Neural crest cell (in vitro differentiated cells): ENCODE data around the gene DIAPH2. TPM values are rescaled to one million over a fixed set of nuclear protein-coding genes. Genes with fewer than 3 reads are reported as not detected.

Experiments
- DNase-seq: peaks from one replicate; pipeline ENCODE4 v3.0.0; 2021; ENCODE audit warnings: low read depth, mixed read lengths, low spot score
- H3K27ac Mint-ChIP-seq: one replicate; pipeline ENCODE4 v1.8.0; 2021; ENCODE audit warnings: mild to moderate bottlenecking, mixed read lengths; ENCODE audit not compliant: unreplicated experiment
- H3K27me3 Mint-ChIP-seq: 2 replicates; pipeline ENCODE4 v1.8.0; 2021; ENCODE audit warnings: low read depth, mild to moderate bottlenecking, mixed read lengths
- H3K36me3 Mint-ChIP-seq: 2 replicates; pipeline ENCODE4 v1.8.0; 2021; ENCODE audit warnings: low read depth, mild to moderate bottlenecking, mixed read lengths
- H3K4me1 Mint-ChIP-seq: 2 replicates; pipeline ENCODE4 v1.8.0; 2021; ENCODE audit warnings: mixed read lengths
- H3K4me3 Mint-ChIP-seq: one replicate; pipeline ENCODE4 v1.8.0; 2021; ENCODE audit warnings: mild to moderate bottlenecking, mixed read lengths
- H3K9me3 Mint-ChIP-seq: 2 replicates; pipeline ENCODE4 v1.8.0; 2021; ENCODE audit warnings: mixed read lengths
- CTCF ChIP-seq: fragments of 200-600 bp; sonication (generic); conservative IDR thresholded peaks from 2 replicates; pipeline ENCODE4 v1.5.0; 2021; ENCODE audit warnings: antibody characterized with exemption, mild to moderate bottlenecking
- total RNA-seq: library from RNA; stranded (reverse); gene quantifications from 2 replicates; pipeline ENCODE4 v1.2.1, GENCODE V29; 2021

Gene DIAPH2
- total RNA-seq, 1 donor from 2014 or later = 8.4 TPM

GRCh38 chrX:96692890-96693289, 8.2 kb downstream of the DIAPH2 start:
- no peak for DNase-seq
- no peaks in the 10 kb centered on the region for H3K9me3 Mint-ChIP-seq
- H3K27me3 Mint-ChIP-seq = no peaks in the 10 kb centered on the region
- H3K4me3 Mint-ChIP-seq = no peak overlapping the region
- no peak for TF ChIP-seq CTCF
- H3K27ac Mint-ChIP-seq = no peak overlapping the region
- H3K36me3 Mint-ChIP-seq = no peaks in the 10 kb centered on the region
- no peaks in the 10 kb centered on the region for H3K4me1 Mint-ChIP-seq

GRCh38 chrX:96693407-96693806, 8.8 kb downstream of the DIAPH2 start:
- Mint-ChIP-seq H3K36me3 (no peaks in the 10 kb centered on the region), H3K9me3 (no peaks in the 10 kb centered on the region), H3K27ac (no peak overlapping the region), H3K27me3 (no peaks in the 10 kb centered on the region), H3K4me1 (no peaks in the 10 kb centered on the region), H3K4me3 (no peak overlapping the region)
- DNase-seq = no peak
- no peak for TF ChIP-seq CTCF

GRCh38 chrX:96696462-96696861, 11.8 kb downstream of the DIAPH2 start:
- Mint-ChIP-seq H3K4me1 (no peaks in the 10 kb centered on the region), H3K36me3 (no peaks in the 10 kb centered on the region), H3K27me3 (no peaks in the 10 kb centered on the region), H3K4me3 (no peak overlapping the region), H3K27ac (no peak overlapping the region), H3K9me3 (no peaks in the 10 kb centered on the region)
- TF ChIP-seq CTCF = no peak
- no peak for DNase-seq

- Mint-ChIP-seq H3K36me3 (no peaks in the 10 kb centered on the region), H3K4me3 (no peak overlapping the region), H3K27ac (no peak overlapping the region), H3K4me1 (no peaks in the 10 kb centered on the region), H3K27me3 (no peaks in the 10 kb centered on the region), H3K9me3 (peaks cover 2% of the 10 kb centered on the region)
- no peak for DNase-seq
- no peak for TF ChIP-seq CTCF
Observed at GRCh38 chrX:96700625-96701024, 16.0 kb downstream of the DIAPH2 start.

- H3K4me1 Mint-ChIP-seq = peaks cover 6% of the 10 kb centered on the region
- H3K27me3 Mint-ChIP-seq = no peaks in the 10 kb centered on the region
- H3K27ac Mint-ChIP-seq = no peak overlapping the region
- TF ChIP-seq CTCF = no peak
- DNase-seq = no peak
- peaks cover 6% of the 10 kb centered on the region for H3K9me3 Mint-ChIP-seq
- H3K36me3 Mint-ChIP-seq = no peaks in the 10 kb centered on the region
- no peak overlapping the region for H3K4me3 Mint-ChIP-seq
Observed at GRCh38 chrX:96703379-96703778, 18.7 kb downstream of the DIAPH2 start.

GRCh38 chrX:96703816-96704215, 19.2 kb downstream of the DIAPH2 start:
- no peak overlapping the region for H3K27ac Mint-ChIP-seq
- H3K36me3 Mint-ChIP-seq = no peaks in the 10 kb centered on the region
- H3K9me3 Mint-ChIP-seq = peaks cover 6% of the 10 kb centered on the region
- DNase-seq = no peak
- no peaks in the 10 kb centered on the region for H3K27me3 Mint-ChIP-seq
- H3K4me1 Mint-ChIP-seq = peaks cover 10% of the 10 kb centered on the region
- H3K4me3 Mint-ChIP-seq = no peak overlapping the region
- no peak for TF ChIP-seq CTCF
